HepG2 (cell line): ENCODE results near the gene ACSF3. TPM values are rescaled to one million over a fixed set of nuclear protein-coding genes. Genes with fewer than 3 reads are reported as not detected.

Experiments used
- ARNTL ChIP-seq: sonication (generic); formaldehyde crosslinking; IDR thresholded peaks from 2 replicates; pipeline ENCODE4 v1.4.0; 2020; ENCODE audit warnings: mild to moderate bottlenecking, missing genetic modification reagents
- CCDC6 ChIP-seq: sonication (generic); formaldehyde crosslinking; IDR thresholded peaks from 2 replicates; pipeline ENCODE4 v1.8.1; 2022; ENCODE audit warnings: mild to moderate bottlenecking, missing genetic modification reagents, moderate library complexity
- CEBPB ChIP-seq: IDR thresholded peaks from 2 replicates; pipeline ENCODE4 v1.6.1; 2011; ENCODE audit warnings: low read depth, low read length, improper control_type of control experiment, borderline replicate concordance
- E2F5 ChIP-seq: sonication (generic); formaldehyde crosslinking; conservative IDR thresholded peaks from 2 replicates; pipeline ENCODE4 v1.4.0; 2020; ENCODE audit warnings: missing genetic modification reagents
- ELF4 ChIP-seq: sonication (generic); formaldehyde crosslinking; IDR thresholded peaks from 2 replicates; pipeline ENCODE4 v1.5.0; 2020; ENCODE audit warnings: missing genetic modification reagents, mild to moderate bottlenecking, moderate library complexity, borderline replicate concordance
- FOXP4 ChIP-seq: sonication (generic); formaldehyde crosslinking; IDR thresholded peaks from 2 replicates; pipeline ENCODE4 v1.4.0; 2020; ENCODE audit warnings: missing genetic modification reagents
- HNRNPH1 ChIP-seq: fragments of 200-400 bp; formaldehyde crosslinking; optimal IDR thresholded peaks from 2 replicates; pipeline ENCODE3; 2017; ENCODE audit warnings: mild to moderate bottlenecking, low read depth, low read length
- KDM1A ChIP-seq: IDR thresholded peaks from 2 replicates; pipeline ENCODE4 v1.6.1; 2016; ENCODE audit warnings: missing compliant biosample characterization
- NAIF1 ChIP-seq: sonication (generic); formaldehyde crosslinking; IDR thresholded peaks from 2 replicates; pipeline ENCODE4 v1.5.0; 2020; ENCODE audit warnings: mild to moderate bottlenecking, missing genetic modification reagents, borderline replicate concordance
- NR1H2 ChIP-seq: sonication (generic); formaldehyde crosslinking; IDR thresholded peaks from 2 replicates; pipeline ENCODE4 v1.8.1; 2022; ENCODE audit warnings: low read depth, missing genetic modification reagents, borderline replicate concordance
- SALL2 ChIP-seq: sonication (generic); formaldehyde crosslinking; IDR thresholded peaks from 2 replicates; pipeline ENCODE4 v1.8.1; 2023; ENCODE audit warnings: mild to moderate bottlenecking, missing genetic modification reagents, inconsistent platforms
- SIX1 ChIP-seq: sonication (generic); formaldehyde crosslinking; IDR thresholded peaks from 2 replicates; pipeline ENCODE4 v1.4.0; 2020; ENCODE audit warnings: missing genetic modification reagents, borderline replicate concordance
- SNAPC2 ChIP-seq: sonication (generic); formaldehyde crosslinking; IDR thresholded peaks from 2 replicates; pipeline ENCODE4 v1.8.1; 2022; ENCODE audit warnings: mild to moderate bottlenecking, missing genetic modification reagents
- U2AF1 ChIP-seq: fragments of 200-400 bp; formaldehyde crosslinking; optimal IDR thresholded peaks from 2 replicates; pipeline ENCODE3; 2017; ENCODE audit warnings: mild to moderate bottlenecking, low read depth, low read length
- ZBTB21 ChIP-seq: sonication (generic); formaldehyde crosslinking; IDR thresholded peaks from 2 replicates; pipeline ENCODE4 v1.4.0; 2020; ENCODE audit warnings: missing genetic modification reagents
- ZNF3 ChIP-seq: IDR thresholded peaks from 2 replicates; pipeline ENCODE4 v1.7.0; 2017; ENCODE audit warnings: inconsistent platforms
- ZNF34 ChIP-seq: sonication (generic); formaldehyde crosslinking; IDR thresholded peaks from 2 replicates; pipeline ENCODE4 v1.4.0; 2020; ENCODE audit warnings: mild to moderate bottlenecking, missing genetic modification reagents, borderline replicate concordance
- ZNF362 ChIP-seq: sonication (generic); formaldehyde crosslinking; IDR thresholded peaks from 2 replicates; pipeline ENCODE4 v1.4.0; 2020; ENCODE audit warnings: missing genetic modification reagents, mild to moderate bottlenecking, borderline replicate concordance
- ZNF512B ChIP-seq: sonication (generic); formaldehyde crosslinking; IDR thresholded peaks from 2 replicates; pipeline ENCODE4 v1.5.1; 2020; ENCODE audit warnings: missing genetic modification reagents, mild to moderate bottlenecking, borderline replicate concordance
- ZNF543 ChIP-seq: sonication (generic); formaldehyde crosslinking; IDR thresholded peaks from 2 replicates; pipeline ENCODE4 v1.4.0; 2020; ENCODE audit warnings: mild to moderate bottlenecking, missing genetic modification reagents
- ZNF597 ChIP-seq: sonication (generic); formaldehyde crosslinking; IDR thresholded peaks from 2 replicates; pipeline ENCODE4 v1.5.0; 2020; ENCODE audit warnings: missing genetic modification reagents
- polyA plus RNA-seq, 8 experiments: library from polyadenylated mRNA; depleted of rRNA in 3 of 8; stranded (reverse) in 7 of 8; unstranded in 1 of 8; fragments of >200 nt; fragmentation: Illumina TruSeq in 4 of 8; extraction: Trizol in 4 of 8; gene quantifications; 2 replicates each; pipeline versions ENCODE4 v1.2.1 to v1.2.3, GENCODE V29; 2011 to 2016; ENCODE audit warnings: low read depth in 4 of 8, missing spikeins in 1 of 8, mixed read lengths in 1 of 8; ENCODE audit not compliant: insufficient read depth in 1 of 8
- total RNA-seq, 5 experiments: library from RNA; depleted of rRNA; stranded (reverse); fragments of >200 nt; fragmentation: Illumina TruSeq; extraction: Trizol; gene quantifications; 2 replicates each; pipeline ENCODE4 v1.2.3, GENCODE V29; 2016; ENCODE audit warnings: low read depth in 1 of 5

The ACSF3 gene
- total and polyA plus RNA-seq, 2 of the 13 experiments (the other 11 are each of a cell fraction or from before 2014, with no cell fraction given): 14.9 to 30.6 TPM

GRCh38 chr16:89201439-89202377 is 108.1 kb downstream of the ACSF3 start (continued):
- TF ChIP-seq FOXP4 (CRISPR knock-in tag) (no peak), ARNTL (no peak), ZNF512B (CRISPR knock-in tag) (no peak), CEBPB (no peak), ZBTB21 (no peak), HNRNPH1 (no peak), ELF4 (no peak), ZNF597 (no peak), NAIF1 (CRISPR knock-in tag) (no peak), ZNF362 (CRISPR knock-in tag) (no peak), SIX1 (CRISPR knock-in tag) (no peak), SNAPC2 (CRISPR knock-in tag) (no peak), E2F5 (CRISPR knock-in tag) (0 out of 2 replicates have a peak, but pooled peaks have one; percentile 14), NR1H2 (CRISPR knock-in tag) (no peak), CCDC6 (CRISPR knock-in tag) (peak; percentile 54; the same call in 1 of the 2 replicates), KDM1A (CRISPR knock-in tag) (no peak), U2AF1 (no peak), ZNF543 (CRISPR knock-in tag) (peak; percentile 97), ZNF3 (CRISPR knock-in tag) (no peak), SALL2 (CRISPR knock-in tag) (no peak), ZNF34 (no peak)
